ENCODE measurements around the gene SOX2.
A peak's percentile ranks its signal among the peaks of the same experiment; 100 is the strongest.

SOX2 gene

GRCh38 chr3:181723625-181724191 lies 12.0 kb downstream of the SOX2 start:
- no peak for DNase-seq

GRCh38 chr3:181724192-181724965 lies 12.7 kb downstream of the SOX2 start:
- DNase-seq, result no peak

GRCh38 chr3:181725131-181725731 lies 13.5 kb downstream of the SOX2 start:
- DNase-seq, result no peak

- DNase-seq, result no peak
Measured at GRCh38 chr3:181725830-181726229, 14.1 kb downstream of the SOX2 start.

- peak; percentile 29 for DNase-seq
Measured at GRCh38 chr3:181726351-181727330, 14.9 kb downstream of the SOX2 start.

GRCh38 chr3:181727341-181728032 lies 15.8 kb downstream of the SOX2 start:
- DNase-seq, result no peak

- no peak for DNase-seq
Measured at GRCh38 chr3:181728470-181729340, 17.0 kb downstream of the SOX2 start.

GRCh38 chr3:181729341-181729869 lies 17.7 kb downstream of the SOX2 start:
- no peak for DNase-seq

- no peak for DNase-seq
Measured at GRCh38 chr3:181730316-181730715, 18.6 kb downstream of the SOX2 start.

GRCh38 chr3:181730934-181731333 lies 19.2 kb downstream of the SOX2 start:
- no peak for DNase-seq

GRCh38 chr3:181735911-181736310 lies 24.2 kb downstream of the SOX2 start:
- DNase-seq, result no peak

GRCh38 chr3:181738551-181738950 lies 26.8 kb downstream of the SOX2 start:
- no peak for DNase-seq

GRCh38 chr3:181739628-181740027 lies 27.9 kb downstream of the SOX2 start:
- DNase-seq, result peak; percentile 32

- no peak for DNase-seq
Measured at GRCh38 chr3:181741417-181741816, 29.7 kb downstream of the SOX2 start.

- no peak for DNase-seq
Measured at GRCh38 chr3:181752202-181752671, 40.5 kb downstream of the SOX2 start.

- no peak for DNase-seq
Measured at GRCh38 chr3:181753391-181753790, 41.7 kb downstream of the SOX2 start.

- DNase-seq, result peak; percentile 17
Measured at GRCh38 chr3:181755959-181756358, 44.2 kb downstream of the SOX2 start.

GRCh38 chr3:181756645-181757297 lies 45.0 kb downstream of the SOX2 start:
- DNase-seq, result no peak

- no peak for DNase-seq
Measured at GRCh38 chr3:181757694-181758306, 46.1 kb downstream of the SOX2 start.

GRCh38 chr3:181761906-181762305 lies 50.2 kb downstream of the SOX2 start:
- DNase-seq, result no peak
